ENCODE data around the gene MISP.
A peak's percentile ranks its signal among the peaks of the same experiment; 100 is the strongest.

Gene MISP

DNA sequence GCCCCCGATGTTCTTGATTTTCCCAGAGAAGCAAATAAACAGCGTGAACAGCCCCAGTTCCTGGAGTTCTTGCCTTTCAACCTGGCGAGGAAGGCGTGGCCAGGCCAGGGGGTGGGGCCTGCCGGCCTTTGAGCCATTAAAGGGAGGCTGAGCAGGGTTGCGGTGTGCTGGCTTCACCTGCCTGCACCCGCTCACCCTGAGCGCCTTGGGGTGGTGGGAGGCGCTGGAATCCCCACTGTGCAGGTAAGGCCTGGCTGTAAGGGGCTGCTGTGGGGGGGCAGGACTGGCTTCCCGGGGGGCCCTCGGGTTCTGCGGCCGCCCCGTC is 2.7 kb upstream of the MISP start:
- TF ChIP-seq, protein P1, sequence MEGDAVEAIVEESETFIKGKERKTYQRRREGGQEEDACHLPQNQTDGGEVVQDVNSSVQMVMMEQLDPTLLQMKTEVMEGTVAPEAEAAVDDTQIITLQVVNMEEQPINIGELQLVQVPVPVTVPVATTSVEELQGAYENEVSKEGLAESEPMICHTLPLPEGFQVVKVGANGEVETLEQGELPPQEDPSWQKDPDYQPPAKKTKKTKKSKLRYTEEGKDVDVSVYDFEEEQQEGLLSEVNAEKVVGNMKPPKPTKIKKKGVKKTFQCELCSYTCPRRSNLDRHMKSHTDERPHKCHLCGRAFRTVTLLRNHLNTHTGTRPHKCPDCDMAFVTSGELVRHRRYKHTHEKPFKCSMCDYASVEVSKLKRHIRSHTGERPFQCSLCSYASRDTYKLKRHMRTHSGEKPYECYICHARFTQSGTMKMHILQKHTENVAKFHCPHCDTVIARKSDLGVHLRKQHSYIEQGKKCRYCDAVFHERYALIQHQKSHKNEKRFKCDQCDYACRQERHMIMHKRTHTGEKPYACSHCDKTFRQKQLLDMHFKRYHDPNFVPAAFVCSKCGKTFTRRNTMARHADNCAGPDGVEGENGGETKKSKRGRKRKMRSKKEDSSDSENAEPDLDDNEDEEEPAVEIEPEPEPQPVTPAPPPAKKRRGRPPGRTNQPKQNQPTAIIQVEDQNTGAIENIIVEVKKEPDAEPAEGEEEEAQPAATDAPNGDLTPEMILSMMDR (conservative IDR thresholded peaks at IDR 0.05; ENCODE audit: low read depth, low read length): no peak

GRCh38 chr19:749811-750210 is 1.1 kb upstream of the MISP start:
- H3K4me3 ChIP-seq (ENCODE audit: low read depth, low read length): no peak overlapping the region
- DNase-seq (ENCODE audit: low read depth): no peak
- TF ChIP-seq, protein P1 (conservative IDR thresholded peaks at IDR 0.05; ENCODE audit: low read depth, low read length): no peak

More for the DNA sequence above, 2.7 kb upstream of the MISP start:
- no peak overlapping the region for H3K4me3 ChIP-seq (ENCODE audit: low read depth, low read length)
- no peak for DNase-seq (ENCODE audit: low read depth)

DNA sequence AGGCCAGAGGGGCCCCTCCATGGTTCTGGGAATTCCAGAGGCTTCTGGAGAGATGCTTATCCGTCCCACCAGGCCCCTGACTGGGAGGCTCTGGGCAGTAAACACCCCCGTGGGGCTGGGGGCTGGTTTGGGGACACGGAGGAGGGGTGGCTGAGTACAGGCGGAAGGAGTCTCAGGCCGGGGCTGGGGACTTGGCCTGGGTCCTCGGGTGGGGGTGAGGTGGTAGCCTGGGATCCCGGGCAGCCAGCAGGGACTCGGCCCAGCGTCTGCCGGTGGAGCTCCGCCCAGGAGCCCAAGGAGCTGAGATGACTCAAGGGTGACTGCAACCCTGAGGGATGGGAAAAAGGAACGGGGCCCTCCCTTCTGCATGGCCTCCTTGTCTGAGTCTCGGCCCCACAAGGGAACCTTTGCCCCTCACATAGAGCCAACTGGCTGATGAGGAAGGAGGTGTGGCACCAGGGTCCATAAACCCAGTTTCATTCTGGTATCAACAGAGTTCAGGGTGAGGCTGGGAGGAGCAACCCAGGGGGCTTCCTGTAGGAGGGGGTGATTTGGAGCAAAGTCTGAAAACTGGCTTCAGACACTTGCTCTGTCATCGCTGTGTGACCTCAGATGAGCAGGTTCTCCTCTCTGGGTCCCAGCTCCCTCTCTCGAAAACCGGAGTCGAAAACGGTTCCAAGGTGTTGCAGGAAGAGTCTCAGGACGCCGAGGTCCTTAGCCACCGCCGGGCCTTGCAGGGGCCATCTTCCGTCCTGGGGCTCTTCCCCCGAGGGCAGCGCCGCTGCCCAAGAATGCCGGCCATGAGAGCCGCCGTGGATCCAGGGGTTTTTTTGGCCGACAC is 809 bp downstream of the MISP start:
- DNase-seq (ENCODE audit: low read depth): peak; percentile 77
- TF ChIP-seq, protein P1 (conservative IDR thresholded peaks at IDR 0.05; ENCODE audit: low read depth, low read length): no peak
- H3K4me3 ChIP-seq (ENCODE audit: low read depth, low read length): no peak overlapping the region

- peak overlapping the region; percentile 11 for H3K4me3 ChIP-seq (ENCODE audit: low read depth, low read length)
- TF ChIP-seq, protein P1 (conservative IDR thresholded peaks at IDR 0.05; ENCODE audit: low read depth, low read length): no peak
- DNase-seq (ENCODE audit: low read depth): peak; percentile 91
These were observed 2.0 kb downstream of the MISP start for GRCh38 chr19:752652-753517.

DNA sequence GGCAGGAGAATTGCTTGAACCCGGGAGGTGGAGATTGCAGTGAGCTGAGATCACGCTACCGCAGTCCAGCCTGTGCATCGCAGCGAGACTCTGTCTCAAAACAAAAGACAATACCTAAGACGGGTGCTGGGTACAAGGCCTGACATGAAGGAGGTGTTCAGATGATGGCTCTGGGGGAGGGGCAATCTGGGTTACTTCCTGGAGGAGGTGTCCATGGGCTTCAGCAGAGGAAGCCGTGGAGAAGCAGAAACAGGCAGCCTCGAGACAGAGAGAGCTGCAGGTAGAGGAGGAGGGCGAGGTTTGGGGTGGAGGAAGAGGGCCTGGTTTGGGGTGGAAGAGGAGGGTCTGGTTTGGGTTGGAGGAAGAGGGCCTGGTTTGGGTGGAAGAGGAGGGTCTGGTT is 3.6 kb downstream of the MISP start:
- TF ChIP-seq, protein P1 (conservative IDR thresholded peaks at IDR 0.05; ENCODE audit: low read depth, low read length): no peak
- no peak overlapping the region for H3K4me3 ChIP-seq (ENCODE audit: low read depth, low read length)
- DNase-seq (ENCODE audit: low read depth): no peak

- TF ChIP-seq, protein P1 (conservative IDR thresholded peaks at IDR 0.05; ENCODE audit: low read depth, low read length): no peak
These were observed 4.2 kb downstream of the MISP start for GRCh38 chr19:755063-755462.

More at GRCh38 chr19:755063-755462, 4.2 kb downstream of the MISP start:
- no peak for DNase-seq (ENCODE audit: low read depth)
- H3K4me3 ChIP-seq (ENCODE audit: low read depth, low read length): no peak overlapping the region
